KOPT-K1 (cell line): ENCODE data around the gene SNX25.
"Not testable (repeated sequence)": the region's sequence is repeated elsewhere in the genome, so short reads cannot be mapped to it uniquely, and the experiment has no call there.

Experiments
- H3K27ac ChIP-seq: fragments of 200-600 bp; sonication (generic); 2 replicates; pipeline ENCODE4 v1.5.1; 2016; ENCODE audit warnings: antibody characterized with exemption, mild to moderate bottlenecking, low read depth, low read length; ENCODE audit not compliant: poor library complexity, severe bottlenecking
- H3K36me3 ChIP-seq: fragments of 200-600 bp; sonication (generic); 2 replicates; pipeline ENCODE4 v1.5.1; 2017; ENCODE audit warnings: antibody characterized with exemption, mild to moderate bottlenecking, low read length, moderate library complexity; ENCODE audit not compliant: insufficient read depth
- H3K9me3 ChIP-seq: fragments of 200-600 bp; sonication (generic); 2 replicates; pipeline ENCODE4 v1.5.1; 2017; ENCODE audit warnings: antibody characterized with exemption, low read length, mild to moderate bottlenecking; ENCODE audit not compliant: insufficient read depth, poor library complexity, severe bottlenecking

SNX25 gene

DNA sequence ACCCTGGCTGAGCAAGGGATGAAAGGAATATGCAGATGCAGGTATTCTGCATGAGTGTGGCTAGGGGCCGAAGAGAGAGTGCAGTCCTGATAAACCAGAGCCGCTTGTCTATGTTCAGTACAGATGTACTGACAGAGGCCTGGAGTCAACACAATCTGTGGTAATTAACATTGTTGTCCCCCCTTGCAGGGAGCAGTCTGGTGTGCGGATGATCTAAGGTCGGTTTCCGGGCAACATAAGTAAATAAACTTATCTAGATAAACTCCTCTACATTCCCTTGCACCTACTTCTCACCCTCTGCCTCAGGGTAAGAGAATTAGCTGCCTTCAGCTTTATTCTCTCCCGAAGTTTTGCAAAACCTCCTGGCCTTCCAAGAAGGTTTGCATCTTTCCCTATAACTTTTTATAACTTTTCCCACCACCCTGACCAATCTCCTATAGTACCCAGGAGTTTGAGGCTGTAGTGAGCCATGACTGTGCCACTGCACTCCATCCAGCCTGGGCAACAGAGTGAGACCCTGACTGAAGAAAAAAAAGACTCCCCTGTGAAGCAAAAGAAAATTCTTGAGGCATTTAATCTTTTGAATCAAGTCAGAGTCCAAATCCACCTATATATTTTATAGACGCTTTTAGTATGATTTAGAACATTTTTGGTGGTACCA lies 26.6 kb downstream of the SNX25 start:
- H3K9me3 ChIP-seq: peaks cover 9% of the 10 kb centered on the region
- H3K36me3 ChIP-seq: no peaks in the 10 kb centered on the region
- no peak overlapping the region for H3K27ac ChIP-seq

DNA sequence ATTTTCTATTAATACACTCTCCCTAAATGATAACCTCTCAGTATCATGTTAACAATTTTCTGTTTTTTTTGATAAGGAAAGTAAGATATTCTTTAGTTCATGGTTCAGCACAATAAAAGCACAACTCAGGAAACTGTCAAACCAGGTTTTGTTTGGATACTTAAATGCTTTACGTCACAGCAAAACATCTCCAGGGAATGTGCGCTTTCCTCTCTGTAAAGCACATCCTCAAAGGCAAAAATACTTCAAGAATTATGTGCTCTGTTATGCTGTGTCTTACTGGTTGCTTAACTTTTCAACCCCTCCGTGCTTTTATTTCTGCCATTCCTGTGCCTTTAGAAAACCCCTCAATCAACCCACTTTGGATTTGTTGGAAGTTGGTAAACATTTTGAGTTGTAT lies 27.8 kb downstream of the SNX25 start:
- H3K36me3 ChIP-seq: no peaks in the 10 kb centered on the region
- H3K27ac ChIP-seq: no peak overlapping the region
- H3K9me3 ChIP-seq: peaks cover 9% of the 10 kb centered on the region

DNA sequence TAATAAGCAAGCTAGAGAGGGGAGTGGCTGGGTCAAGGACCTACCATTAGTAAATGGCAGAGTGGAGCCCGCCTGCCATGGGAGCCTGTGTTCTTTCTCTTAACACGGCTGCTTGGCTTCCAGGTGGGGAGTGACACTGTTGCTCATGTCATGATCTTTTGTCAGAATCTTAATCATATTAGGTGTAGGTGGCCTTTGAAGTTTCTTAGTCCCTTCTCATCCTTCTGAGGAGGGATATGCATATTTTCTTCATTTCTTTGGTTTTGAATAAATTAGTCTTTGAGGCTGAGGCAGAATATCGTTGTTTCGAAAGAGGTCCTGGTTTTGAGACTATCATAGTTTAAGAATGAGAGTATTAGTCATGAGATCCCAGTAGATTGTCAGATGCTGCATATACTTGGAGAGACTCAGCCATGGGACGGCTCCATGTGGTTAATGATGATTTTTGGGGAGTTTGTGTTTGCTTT lies 28.9 kb downstream of the SNX25 start:
- Histone ChIP-seq H3K27ac (no peak overlapping the region), H3K9me3 (peaks cover 9% of the 10 kb centered on the region), H3K36me3 (no peaks in the 10 kb centered on the region)

DNA sequence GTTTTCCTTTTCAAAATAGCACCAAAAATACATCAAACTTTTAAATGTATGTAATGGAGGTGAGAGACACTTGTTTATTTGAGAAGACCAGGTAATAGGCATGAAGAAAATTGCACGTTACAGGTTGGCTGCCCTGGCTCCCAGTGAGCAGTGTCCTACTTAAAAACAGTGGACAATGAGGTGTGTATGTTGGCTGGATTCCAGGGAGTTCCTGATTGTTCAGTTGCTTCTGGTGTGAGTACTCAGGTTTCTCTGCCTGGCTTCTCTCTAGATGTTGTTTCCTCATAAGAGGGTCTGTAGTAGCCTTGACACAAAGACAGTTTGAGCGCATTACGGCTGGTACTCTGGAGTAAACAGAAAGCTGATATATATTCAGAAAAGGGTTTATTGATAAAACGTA lies 29.4 kb downstream of the SNX25 start:
- H3K9me3 ChIP-seq: peaks cover 9% of the 10 kb centered on the region
- no peaks in the 10 kb centered on the region for H3K36me3 ChIP-seq
- H3K27ac ChIP-seq: no peak overlapping the region

DNA sequence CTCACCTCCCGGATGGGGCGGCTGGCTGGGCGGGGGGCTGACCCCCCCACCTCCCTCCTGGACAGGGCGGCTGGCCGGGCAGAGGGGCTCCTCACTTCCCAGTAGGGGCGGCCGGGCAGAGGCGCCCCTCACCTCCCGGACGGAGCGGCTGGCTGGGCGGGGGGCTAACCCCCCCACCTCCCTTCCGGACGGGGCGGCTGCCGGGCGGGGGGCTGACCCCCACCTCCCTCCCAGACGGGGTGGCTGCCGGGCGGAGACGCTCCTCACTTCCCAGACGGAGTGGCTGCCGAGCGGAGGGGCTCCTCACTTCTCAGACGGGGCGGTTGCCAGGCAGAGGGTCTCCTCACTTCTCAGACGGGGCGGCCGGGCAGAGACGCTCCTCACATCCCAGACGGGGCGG lies 31.1 kb downstream of the SNX25 start:
- not testable (repeated sequence) for H3K36me3 ChIP-seq, H3K27ac ChIP-seq, H3K9me3 ChIP-seq

DNA sequence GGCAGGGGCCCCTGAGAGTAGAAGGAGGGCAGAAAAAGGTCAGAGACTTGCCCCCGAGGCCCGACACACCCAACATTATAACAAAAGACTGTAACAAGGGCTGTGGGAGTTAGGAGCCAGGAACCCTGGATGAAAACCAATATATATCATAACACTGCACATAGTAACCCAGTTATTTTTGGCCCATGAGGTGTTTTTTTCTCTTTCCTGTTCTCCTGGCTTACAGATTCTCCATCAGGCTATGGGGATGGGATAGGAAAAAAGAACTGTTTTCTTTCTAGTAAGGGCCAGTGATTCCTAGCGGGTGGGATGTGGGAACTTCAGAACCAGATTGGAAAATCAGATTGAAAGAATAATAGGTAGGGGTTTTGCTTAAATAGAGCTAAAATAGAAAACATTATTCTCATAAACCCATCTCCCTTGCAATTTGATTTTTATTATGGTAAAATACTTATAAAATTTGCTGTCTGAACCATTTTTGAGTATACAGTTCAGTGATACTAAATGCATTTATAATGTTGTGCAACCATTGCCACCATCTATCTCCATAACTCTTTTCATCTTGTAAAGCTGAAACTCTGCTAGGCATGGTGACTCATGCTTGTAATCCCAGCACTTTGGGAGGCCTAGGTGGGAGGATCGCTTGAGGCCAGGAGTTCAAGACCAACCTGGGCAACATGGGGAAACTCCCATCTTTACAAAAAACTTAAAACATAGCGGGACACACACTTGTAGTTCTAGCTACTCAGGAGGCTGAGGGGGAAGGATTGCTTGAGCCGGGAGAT lies 33.5 kb downstream of the SNX25 start:
- Histone ChIP-seq H3K36me3 (no peaks in the 10 kb centered on the region), H3K27ac (no peak overlapping the region), H3K9me3 (peaks cover 9% of the 10 kb centered on the region)

DNA sequence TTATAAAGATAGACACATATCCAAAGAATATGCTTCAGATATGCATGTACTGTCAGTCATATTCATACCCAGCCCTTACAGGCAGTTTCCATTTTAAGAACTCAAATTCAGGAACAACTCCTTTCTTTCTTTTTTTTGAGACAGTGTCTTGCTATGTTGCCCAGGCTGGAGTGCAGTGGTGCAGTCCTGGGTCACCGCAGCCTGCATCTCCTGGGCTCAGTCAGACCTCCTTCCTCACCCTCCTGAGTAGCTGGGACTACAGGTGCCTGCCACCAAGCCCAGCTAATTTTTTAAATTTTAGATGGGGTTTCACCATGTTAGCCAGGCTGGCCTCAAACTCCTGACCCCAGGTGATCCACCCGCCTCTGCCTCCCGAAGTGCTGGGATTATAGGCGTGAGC lies 34.5 kb downstream of the SNX25 start:
- H3K36me3 ChIP-seq: no peaks in the 10 kb centered on the region
- no peak overlapping the region for H3K27ac ChIP-seq
- peaks cover 3% of the 10 kb centered on the region for H3K9me3 ChIP-seq

DNA sequence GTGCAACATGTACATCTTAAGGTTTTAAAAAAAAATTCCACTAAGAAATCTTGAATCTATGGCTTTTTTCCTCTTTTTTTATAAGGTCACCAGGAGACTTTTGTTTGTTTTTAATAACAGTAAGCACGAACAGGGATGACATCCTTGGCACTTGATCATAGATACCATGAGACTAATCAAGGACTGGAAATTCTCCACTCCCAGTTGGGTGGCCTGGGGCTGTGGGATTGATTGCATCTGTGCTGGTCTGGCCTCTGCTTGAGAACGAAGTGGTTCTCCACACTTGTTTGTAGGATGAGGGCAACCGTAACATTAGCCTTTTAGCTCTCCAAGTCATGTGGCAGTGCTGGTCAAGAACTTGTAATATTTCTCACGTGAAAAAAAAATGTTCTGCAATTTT lies 35.4 kb downstream of the SNX25 start:
- no peaks in the 10 kb centered on the region for H3K9me3 ChIP-seq
- H3K36me3 ChIP-seq: no peaks in the 10 kb centered on the region
- no peak overlapping the region for H3K27ac ChIP-seq

DNA sequence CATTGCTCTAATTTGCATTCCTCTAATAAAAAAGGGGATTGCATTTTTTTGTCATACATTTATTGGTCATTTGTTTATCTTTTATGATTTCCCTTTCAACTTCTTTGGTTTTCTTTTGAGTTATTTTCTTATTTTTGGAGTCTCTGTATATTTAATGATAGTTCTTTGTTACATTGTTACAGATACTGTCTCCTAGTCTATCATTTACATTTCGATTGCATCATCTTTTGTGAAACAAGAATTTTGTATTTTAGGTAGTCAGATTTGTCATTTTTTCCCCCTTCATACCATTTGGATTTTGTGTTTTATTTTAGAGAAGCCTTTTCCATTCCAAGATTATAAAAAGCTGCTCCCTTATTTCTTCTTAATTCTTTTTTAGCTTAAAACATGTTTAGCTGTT lies 37.1 kb downstream of the SNX25 start:
- Histone ChIP-seq H3K36me3 (no peaks in the 10 kb centered on the region), H3K27ac (no peak overlapping the region), H3K9me3 (no peaks in the 10 kb centered on the region)

DNA sequence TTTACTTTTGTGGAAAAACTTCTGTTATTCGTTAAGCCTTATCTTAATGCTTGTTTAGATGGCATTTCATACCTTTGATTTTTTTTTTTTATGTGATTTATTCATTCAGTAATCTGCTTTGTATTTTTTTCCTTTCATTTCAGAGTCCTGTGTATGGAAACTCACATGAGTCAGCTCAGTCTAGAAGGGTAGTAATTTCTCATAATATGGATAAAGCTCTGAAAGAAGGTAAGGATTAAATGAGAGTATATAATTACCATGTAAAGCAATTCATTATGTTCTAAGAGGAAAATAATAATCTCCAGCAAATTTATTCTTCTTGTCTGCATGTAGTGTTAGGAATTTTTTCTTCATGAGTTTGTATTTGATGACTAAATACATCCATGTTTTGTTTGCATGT lies 37.8 kb downstream of the SNX25 start:
- no peak overlapping the region for H3K27ac ChIP-seq
- no peaks in the 10 kb centered on the region for H3K36me3 ChIP-seq
- H3K9me3 ChIP-seq: no peaks in the 10 kb centered on the region

DNA sequence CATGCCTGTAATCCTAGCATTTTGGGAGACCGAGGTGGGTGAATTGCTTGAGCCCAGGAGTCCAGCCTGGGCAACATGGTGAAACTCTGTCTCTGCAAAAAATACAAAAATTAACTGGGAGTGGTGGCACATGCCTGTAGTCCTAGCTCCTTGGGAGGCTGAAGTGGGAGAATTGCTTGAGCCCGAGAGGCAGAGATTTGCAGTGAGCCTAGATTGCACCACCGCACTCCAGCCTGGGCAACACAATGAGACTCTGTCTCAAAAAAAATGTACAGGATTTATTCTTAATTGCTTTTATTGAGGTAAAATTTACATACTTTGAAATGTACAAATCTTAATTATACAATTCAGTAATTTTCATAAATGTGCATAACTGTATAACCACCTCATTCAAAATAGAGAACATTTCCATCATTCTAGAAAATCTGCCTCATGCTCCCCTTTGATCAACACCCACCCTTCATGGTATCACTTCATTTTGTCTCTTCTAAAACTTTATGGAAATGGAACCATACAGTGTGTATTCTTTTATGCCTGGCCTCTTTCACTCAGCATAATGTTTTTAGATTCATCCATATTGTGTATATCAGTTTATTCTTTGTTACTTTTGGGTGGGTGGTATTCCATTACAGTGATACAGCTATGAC lies 39.1 kb downstream of the SNX25 start:
- H3K27ac ChIP-seq: no peak overlapping the region
- no peaks in the 10 kb centered on the region for H3K36me3 ChIP-seq
- H3K9me3 ChIP-seq: no peaks in the 10 kb centered on the region

DNA sequence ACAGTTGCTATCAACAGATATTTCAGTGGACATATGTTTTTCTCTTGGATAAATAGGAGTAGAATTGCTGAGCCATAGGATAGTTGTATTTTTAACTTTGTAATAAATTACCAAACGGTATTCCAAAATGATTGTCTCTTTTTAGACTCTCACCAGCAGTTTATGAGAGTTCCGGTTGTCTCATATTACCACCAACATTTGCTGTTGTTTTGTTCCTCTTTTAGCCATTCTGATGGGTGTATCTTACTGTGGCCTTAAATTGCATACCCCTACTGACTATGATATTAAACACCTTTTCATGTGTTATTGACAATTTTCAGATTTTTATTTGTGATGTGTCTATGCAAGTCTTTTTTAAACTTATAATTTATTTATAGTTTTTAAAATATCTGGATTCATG lies 39.7 kb downstream of the SNX25 start:
- H3K9me3 ChIP-seq: no peaks in the 10 kb centered on the region
- no peak overlapping the region for H3K27ac ChIP-seq

DNA sequence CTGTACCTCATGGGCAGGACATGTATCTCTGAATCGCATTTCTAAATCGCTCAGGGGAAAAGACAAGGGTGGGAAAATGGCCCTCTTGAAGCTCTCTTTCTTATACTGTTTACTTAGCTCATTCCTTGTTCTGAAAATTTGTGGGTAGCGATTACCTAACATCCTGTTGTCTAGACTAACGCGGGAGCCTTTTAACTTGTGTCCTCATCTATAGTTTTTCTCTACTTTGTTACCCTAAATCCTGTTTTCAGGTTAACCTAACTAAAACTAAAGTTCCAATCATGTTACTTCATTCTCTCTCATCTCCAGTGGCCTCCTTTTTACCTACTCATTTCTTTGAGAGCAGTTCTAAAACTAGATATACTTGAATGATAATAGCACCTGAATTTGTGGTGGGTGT lies 45.0 kb downstream of the SNX25 start:
- no peak overlapping the region for H3K27ac ChIP-seq

More for the DNA sequence above, 39.7 kb downstream of the SNX25 start:
- H3K36me3 ChIP-seq: no peaks in the 10 kb centered on the region

DNA sequence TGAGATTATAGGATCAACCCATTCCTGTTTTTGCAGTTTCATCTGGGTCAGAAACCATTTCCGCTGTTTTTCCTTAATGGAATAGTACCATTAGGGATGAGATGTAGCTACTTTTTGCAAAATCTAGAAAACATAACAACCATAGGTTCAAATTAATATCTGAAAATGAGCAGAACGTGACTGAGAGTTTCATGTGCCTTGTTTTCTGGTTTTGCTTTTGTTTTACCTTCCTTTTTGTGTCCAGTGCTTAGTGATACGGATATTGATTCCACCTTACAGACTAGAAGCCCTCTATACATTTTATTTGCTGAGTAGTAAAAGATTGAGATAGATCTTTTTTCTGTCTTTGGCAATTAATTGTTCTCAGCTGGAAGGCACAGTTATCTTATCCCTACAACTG lies 46.5 kb downstream of the SNX25 start:
- Histone ChIP-seq H3K36me3 (no peaks in the 10 kb centered on the region), H3K27ac (peak overlapping the region; percentile 61), H3K9me3 (no peaks in the 10 kb centered on the region)

More for the DNA sequence above, 45.0 kb downstream of the SNX25 start:
- Histone ChIP-seq H3K9me3 (no peaks in the 10 kb centered on the region), H3K36me3 (no peaks in the 10 kb centered on the region)

DNA sequence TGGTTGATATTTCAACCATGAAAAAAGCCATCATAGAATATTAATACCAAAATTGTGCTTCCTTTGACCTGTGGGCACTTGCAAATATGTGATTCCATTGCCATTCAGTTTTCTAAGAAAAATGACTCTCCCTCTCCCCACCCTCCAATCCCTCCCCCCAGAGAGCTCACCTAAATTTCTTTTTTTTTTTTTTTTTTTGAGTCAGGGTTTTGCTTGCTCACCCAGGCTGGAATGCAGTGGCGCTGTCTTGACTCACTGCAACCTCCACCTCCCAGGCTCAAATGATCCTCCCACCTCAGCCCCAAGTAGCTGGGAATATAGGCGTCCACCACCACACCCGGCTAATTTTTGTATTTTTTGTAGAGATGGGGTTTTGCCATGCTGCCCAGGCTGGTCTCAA lies 47.0 kb downstream of the SNX25 start:
- H3K9me3 ChIP-seq: no peaks in the 10 kb centered on the region
- H3K27ac ChIP-seq: peak overlapping the region; percentile 61
- H3K36me3 ChIP-seq: no peaks in the 10 kb centered on the region
